T-helper 17 cell (primary cell): ENCODE results near the gene MAGI2. TPM values are rescaled to one million over a fixed set of nuclear protein-coding genes. Genes with fewer than 3 reads are reported as not detected.

Source experiments
- ATAC-seq: fragments of 150-1000 bp; cut with Tn5 transposase; 2 replicates; pipeline ENCODE4 v1.10.0; 2021; ENCODE audit warnings: mild to moderate bottlenecking, moderate library complexity
- DNase-seq, 3 donors: peaks; one replicate each; pipeline versions ENCODE4 v3.0.0 to v3.0.0-alpha.2; 2020 to 2021
- H3K9me3 ChIP-seq: one replicate; pipeline ENCODE4 v1.7.0; 2013; ENCODE audit warnings: low read length, mild to moderate bottlenecking; ENCODE audit not compliant: control insufficient read depth, poor library complexity, severe bottlenecking
- H3K27ac Mint-ChIP-seq: one replicate; pipeline ENCODE4 v1.8.0; 2022; ENCODE audit warnings: mild to moderate bottlenecking, moderate library complexity, mixed read lengths
- H3K27me3 Mint-ChIP-seq: one replicate; pipeline ENCODE4 v1.8.0; 2022; ENCODE audit warnings: mixed read lengths
- H3K36me3 Mint-ChIP-seq: one replicate; pipeline ENCODE4 v1.8.0; 2022; ENCODE audit warnings: low read depth, mixed read lengths
- H3K4me1 Mint-ChIP-seq: one replicate; pipeline ENCODE4 v1.8.0; 2022; ENCODE audit warnings: mild to moderate bottlenecking, mixed read lengths
- H3K4me3 Mint-ChIP-seq: one replicate; pipeline ENCODE4 v1.8.0; 2022; ENCODE audit warnings: mild to moderate bottlenecking, moderate library complexity, mixed read lengths
- total RNA-seq, 4 donors: library from RNA in 2 of 4; stranded (reverse) in 2 of 4; gene quantifications; one replicate each; pipeline ENCODE4 v1.2.3 and lab custom pipeline; 2022 to 2026

The MAGI2 gene
- total RNA-seq, 2 donors from 2014 or later: 0.73 TPM; not detected in 1

DNA sequence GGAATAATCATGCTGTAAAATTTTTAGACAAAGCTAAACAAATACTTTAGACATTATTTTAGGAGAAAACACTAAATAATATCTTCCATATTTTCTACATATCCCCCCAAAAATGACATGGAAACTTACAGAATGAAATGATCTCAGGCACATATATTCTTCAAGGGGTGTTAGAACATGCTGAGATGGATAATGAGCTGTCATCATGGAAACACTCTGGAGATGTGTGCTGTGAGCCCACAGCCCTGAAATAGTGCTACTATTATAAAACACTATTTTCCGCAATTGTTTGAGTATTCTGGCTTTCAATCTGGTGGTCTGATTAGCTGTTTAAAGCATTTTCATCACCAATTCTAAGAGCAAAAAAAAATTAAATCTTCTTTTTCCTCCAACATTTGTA is 1269.2 kb downstream of the MAGI2 start:
- Mint-ChIP-seq H3K27me3 (peaks cover 17% of the 10 kb centered on the region), H3K4me3 (no peak overlapping the region), H3K36me3 (no peaks in the 10 kb centered on the region), H3K4me1 (no peaks in the 10 kb centered on the region), H3K27ac (no peak overlapping the region)
- ATAC-seq (no peak), DNase-seq (no peak)
- H3K9me3 ChIP-seq: no peaks in the 10 kb centered on the region

DNA sequence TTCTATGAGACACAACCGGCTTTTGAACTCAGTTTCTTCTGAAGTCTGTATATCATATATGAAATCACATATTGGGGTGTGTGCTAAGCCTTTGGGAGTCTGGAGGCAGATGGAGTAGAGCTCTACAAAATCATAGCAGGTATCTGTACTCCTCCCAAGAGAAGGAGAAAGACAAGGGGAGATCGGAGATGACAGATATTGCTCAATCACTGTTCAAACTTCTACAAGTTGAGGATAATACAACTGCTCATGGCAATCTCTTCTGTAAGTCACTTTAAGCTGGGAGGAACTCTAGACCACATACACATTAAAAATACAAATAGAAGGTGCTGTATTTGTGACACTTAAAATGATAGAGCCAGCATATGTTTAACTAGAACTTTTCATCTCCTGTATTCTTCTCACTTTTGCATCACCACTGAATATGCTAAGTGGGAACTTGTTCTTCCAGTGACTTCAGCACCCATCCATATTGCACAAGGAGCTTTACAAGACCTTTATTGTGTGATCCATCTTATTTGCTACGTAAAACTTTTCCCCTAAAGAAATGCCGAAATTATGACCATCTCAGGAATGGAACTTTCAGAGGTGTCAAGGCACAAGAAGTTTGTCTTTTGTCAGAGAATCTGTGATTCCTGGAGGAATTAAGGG is 1273.5 kb downstream of the MAGI2 start:
- H3K27ac Mint-ChIP-seq: no peak overlapping the region
- H3K36me3 Mint-ChIP-seq: no peaks in the 10 kb centered on the region
- no peaks in the 10 kb centered on the region for H3K4me1 Mint-ChIP-seq
- H3K9me3 ChIP-seq: no peaks in the 10 kb centered on the region
- H3K27me3 Mint-ChIP-seq: peaks cover 36% of the 10 kb centered on the region
- no peak for ATAC-seq
- no peak overlapping the region for H3K4me3 Mint-ChIP-seq
- no peak for DNase-seq

DNA sequence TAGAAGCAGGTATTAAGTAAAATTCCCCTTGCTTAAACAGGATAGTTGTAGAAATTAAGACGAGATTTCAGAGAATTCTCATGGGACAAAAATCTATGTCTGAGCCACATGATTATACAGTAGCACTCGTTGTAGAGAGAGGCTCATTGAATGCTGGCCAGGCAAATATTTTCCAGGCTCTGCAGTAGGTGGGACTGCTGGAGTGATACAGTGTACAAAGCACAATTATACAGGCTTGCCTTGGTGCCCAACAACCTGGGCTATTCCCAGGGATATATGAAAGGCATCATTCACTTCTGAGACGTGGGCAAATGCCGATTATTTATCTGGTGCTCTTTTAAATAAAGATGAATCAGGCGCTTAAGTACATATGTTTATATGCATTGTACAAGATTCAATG is 1274.3 kb downstream of the MAGI2 start:
- ATAC-seq (no peak), DNase-seq (no peak)
- no peaks in the 10 kb centered on the region for H3K4me1 Mint-ChIP-seq
- H3K36me3 Mint-ChIP-seq: no peaks in the 10 kb centered on the region
- H3K27ac Mint-ChIP-seq: no peak overlapping the region
- no peaks in the 10 kb centered on the region for H3K9me3 ChIP-seq
- H3K27me3 Mint-ChIP-seq: peaks cover 41% of the 10 kb centered on the region
- no peak overlapping the region for H3K4me3 Mint-ChIP-seq

DNA sequence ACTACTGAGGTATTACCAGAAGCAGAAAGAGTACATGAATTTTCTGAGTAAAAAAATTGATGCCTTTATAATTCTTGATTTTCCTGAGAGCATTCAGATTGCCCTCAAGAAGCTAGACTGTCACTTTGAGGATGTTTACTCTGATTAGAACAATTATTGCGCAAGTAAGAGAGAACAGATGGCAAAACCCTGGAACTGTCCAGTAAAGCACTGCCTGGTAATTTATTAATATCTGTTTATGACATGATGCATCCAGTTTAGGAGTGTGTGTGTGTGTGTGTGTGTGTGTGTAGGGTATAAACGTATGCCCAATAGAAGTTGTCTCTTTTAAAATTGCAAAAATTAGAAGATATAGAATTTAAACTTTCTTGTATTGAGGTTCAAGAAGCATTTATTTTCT is 1275.1 kb downstream of the MAGI2 start:
- DNase-seq: no peak
- H3K27ac Mint-ChIP-seq: no peak overlapping the region
- H3K36me3 Mint-ChIP-seq: no peaks in the 10 kb centered on the region
- no peaks in the 10 kb centered on the region for H3K4me1 Mint-ChIP-seq
- H3K27me3 Mint-ChIP-seq: peaks cover 46% of the 10 kb centered on the region
- no peaks in the 10 kb centered on the region for H3K9me3 ChIP-seq
- no peak for ATAC-seq
- H3K4me3 Mint-ChIP-seq: no peak overlapping the region

DNA sequence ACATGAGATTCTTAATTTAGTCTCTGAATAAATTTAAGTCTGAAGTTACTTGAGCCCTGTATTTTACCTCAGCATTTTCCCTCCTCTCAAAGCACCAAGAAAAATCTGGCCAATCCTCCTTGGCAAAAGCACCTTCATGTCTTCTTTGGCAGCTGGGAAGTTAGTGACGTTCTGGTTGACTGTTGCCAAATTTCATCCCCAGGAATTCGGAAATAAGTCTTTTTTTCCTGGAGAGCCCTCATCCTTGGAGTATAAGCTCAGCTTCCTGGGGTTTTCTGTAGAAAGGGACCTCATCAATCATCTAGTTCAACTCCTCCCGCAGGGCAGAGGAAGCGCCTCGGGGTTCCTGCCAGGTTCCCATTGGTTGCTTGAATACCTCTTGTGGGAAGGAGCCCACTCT is 1277.3 kb downstream of the MAGI2 start:
- H3K36me3 Mint-ChIP-seq: no peaks in the 10 kb centered on the region
- DNase-seq (no peak), ATAC-seq (no peak)
- H3K27ac Mint-ChIP-seq: no peak overlapping the region
- peaks cover 3% of the 10 kb centered on the region for H3K4me1 Mint-ChIP-seq
- peaks cover 45% of the 10 kb centered on the region for H3K27me3 Mint-ChIP-seq
- no peaks in the 10 kb centered on the region for H3K9me3 ChIP-seq
- no peak overlapping the region for H3K4me3 Mint-ChIP-seq

DNA sequence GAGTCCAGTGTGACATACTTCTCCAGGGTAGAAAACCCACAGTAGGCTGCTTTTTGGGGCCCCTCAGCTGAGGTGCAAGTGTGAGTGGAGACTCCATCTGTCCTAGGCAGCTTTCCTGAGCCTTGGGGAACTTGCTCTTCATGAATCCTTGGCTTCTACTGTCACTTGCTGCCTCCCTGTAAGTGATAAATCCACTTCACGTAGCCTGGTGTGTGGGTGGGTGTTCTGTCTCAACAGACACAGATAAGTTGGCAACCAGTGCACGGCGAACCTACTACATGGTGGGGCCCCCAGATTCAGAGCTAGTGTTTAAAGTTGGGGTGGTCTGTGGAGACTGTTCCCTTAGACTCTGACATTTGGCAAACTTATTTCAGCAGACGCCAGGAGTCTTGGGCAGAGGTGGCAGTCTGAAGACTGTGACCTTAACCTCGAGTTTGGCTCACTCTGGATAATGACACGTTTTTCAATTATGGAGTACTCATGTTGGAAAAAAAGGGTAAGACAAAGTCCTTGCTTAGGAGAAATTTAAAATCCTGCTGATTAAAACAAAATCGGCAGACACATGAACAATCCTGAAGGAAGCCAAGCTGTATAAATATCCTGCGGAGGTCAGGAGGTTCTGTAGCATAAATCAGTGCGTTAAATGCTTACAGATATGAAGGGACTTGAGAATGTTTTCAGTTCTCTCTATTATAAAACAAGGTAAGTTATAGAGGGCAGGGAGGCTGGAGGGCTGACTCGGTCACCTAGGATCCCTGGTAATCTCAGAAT is 1278.0 kb downstream of the MAGI2 start:
- H3K4me1 Mint-ChIP-seq: peaks cover 3% of the 10 kb centered on the region
- H3K9me3 ChIP-seq: no peaks in the 10 kb centered on the region
- DNase-seq: no peak
- no peak for ATAC-seq
- no peaks in the 10 kb centered on the region for H3K36me3 Mint-ChIP-seq
- H3K27me3 Mint-ChIP-seq: peaks cover 42% of the 10 kb centered on the region
- H3K27ac Mint-ChIP-seq: no peak overlapping the region
- H3K4me3 Mint-ChIP-seq: no peak overlapping the region

DNA sequence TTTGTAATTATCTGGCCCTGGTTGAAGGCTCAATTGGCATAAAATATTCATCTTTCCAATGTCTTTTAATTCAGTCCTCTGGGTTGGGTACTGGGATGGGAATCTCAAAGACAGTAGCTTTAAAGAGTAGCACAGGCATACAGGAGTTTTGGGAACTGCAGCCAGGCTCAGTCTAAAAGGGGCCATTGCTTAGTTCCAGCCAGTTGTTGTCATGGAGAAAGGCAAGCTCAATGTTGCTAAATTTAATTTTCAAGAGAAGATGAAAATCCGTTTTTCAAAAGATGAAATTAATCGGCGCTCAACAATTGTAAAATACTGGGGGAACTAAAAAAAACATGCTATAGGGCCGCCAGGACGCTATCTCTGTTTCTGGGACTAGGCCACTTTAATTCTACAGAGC is 1279.8 kb downstream of the MAGI2 start:
- peaks cover 42% of the 10 kb centered on the region for H3K27me3 Mint-ChIP-seq
- no peak for DNase-seq
- H3K4me3 Mint-ChIP-seq: no peak overlapping the region
- H3K9me3 ChIP-seq: no peaks in the 10 kb centered on the region
- ATAC-seq: no peak
- H3K36me3 Mint-ChIP-seq: no peaks in the 10 kb centered on the region
- H3K27ac Mint-ChIP-seq: no peak overlapping the region
- peaks cover 3% of the 10 kb centered on the region for H3K4me1 Mint-ChIP-seq

DNA sequence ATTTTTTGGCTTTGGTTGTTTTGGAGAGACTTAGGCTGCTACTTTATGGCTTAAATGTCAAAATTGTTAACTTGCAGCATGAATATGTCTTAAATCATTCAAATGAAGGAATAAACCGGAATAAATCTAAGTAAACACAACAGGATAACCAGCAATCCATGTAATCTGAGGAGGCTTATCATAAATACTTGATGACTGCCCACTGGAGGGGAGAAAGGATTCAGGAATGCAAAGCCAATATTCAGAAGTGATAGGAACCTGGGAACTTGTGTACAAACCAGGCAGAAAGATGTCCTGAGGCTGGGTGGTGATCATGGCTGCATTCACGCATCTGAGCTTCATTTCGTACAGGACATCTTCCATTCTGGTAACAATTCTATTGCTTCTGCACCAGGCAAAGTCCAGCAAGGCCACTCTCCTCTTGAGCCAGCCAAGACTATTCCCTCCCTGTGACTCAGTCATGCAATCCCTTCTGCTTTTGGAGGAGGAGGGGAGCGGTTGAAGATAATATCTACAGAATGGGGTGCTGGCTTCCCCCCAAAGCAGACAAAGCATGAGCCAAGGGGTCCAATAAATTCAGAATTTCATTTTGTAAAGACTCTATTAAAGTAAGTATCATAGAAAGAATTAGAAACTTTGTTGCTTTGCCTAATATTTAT is 1280.4 kb downstream of the MAGI2 start:
- Mint-ChIP-seq H3K4me1 (peaks cover 3% of the 10 kb centered on the region), H3K27ac (no peak overlapping the region), H3K4me3 (no peak overlapping the region), H3K36me3 (no peaks in the 10 kb centered on the region), H3K27me3 (peaks cover 40% of the 10 kb centered on the region)
- DNase-seq (no peak), ATAC-seq (no peak)
- H3K9me3 ChIP-seq: no peaks in the 10 kb centered on the region

DNA sequence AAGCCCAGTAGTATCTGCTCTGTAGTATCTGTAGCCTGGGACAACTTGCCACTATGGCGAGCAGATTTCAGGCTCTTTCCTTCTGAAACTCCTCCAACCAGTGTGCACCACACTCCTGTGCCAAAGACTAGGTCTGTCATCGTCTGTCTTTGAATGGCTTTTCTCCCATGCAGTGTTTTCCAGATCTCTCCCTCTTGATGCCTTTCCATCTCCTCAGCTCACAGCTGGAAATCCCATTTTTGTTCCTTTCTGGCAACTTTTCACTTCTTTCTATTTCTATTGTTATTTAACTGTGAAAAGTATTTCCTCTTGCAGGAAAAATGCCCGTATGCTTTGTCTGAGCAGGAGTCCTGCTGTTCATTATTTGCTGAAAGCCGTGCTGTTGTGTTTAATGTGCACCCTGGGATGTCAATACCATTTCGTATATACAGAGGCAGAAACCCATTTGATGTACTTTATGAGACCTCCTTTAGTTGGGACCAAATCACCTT is 1281.2 kb downstream of the MAGI2 start:
- no peak for DNase-seq
- Mint-ChIP-seq H3K27me3 (peaks cover 33% of the 10 kb centered on the region), H3K36me3 (no peaks in the 10 kb centered on the region), H3K4me1 (peaks cover 3% of the 10 kb centered on the region), H3K4me3 (no peak overlapping the region), H3K27ac (no peak overlapping the region)
- no peak for ATAC-seq
- no peaks in the 10 kb centered on the region for H3K9me3 ChIP-seq

DNA sequence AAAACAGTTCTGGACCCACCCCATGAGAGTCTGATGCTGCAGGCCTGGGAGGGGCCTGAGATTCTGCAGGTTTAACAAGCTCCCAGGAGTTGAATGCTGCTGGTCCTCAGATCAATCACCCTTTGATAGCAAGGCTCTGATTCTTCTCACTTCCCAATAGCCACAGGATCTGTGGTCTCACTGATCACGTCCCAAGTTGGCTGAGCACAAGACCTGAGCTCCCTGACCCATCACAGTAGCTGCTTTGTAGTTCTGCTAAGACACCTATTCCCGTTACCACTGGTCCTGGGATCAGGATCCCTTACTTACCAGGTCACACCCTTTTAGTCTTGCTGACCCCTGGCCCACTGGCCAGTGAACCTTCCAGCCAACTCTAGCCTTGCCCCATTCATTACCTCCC is 1282.1 kb downstream of the MAGI2 start:
- Mint-ChIP-seq H3K36me3 (no peaks in the 10 kb centered on the region), H3K4me3 (no peak overlapping the region), H3K27ac (no peak overlapping the region), H3K27me3 (peaks cover 32% of the 10 kb centered on the region), H3K4me1 (peaks cover 3% of the 10 kb centered on the region)
- ATAC-seq (no peak), DNase-seq (no peak)
- no peaks in the 10 kb centered on the region for H3K9me3 ChIP-seq

DNA sequence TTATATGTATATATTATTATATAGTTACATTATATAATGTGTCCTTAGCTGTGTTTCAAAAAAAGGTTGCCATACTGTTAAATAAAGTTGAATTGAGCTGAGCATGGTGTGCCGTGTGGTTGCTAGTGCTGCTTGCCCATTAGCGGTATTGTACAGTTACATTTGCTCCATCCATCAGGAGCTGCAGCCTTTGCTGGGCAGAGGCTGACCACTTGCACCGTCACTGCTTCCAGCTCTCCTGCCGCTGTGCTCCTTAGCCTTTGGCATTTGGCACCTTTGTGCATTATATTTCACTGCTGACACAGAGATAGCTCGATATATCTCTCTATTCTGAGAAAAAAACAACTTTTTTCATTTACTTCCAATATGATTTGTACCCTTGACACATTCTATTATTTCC is 1282.7 kb downstream of the MAGI2 start:
- no peak for DNase-seq
- Mint-ChIP-seq H3K4me3 (no peak overlapping the region), H3K27ac (no peak overlapping the region), H3K4me1 (peaks cover 3% of the 10 kb centered on the region), H3K36me3 (no peaks in the 10 kb centered on the region), H3K27me3 (peaks cover 33% of the 10 kb centered on the region)
- H3K9me3 ChIP-seq: no peaks in the 10 kb centered on the region
- ATAC-seq: no peak

DNA sequence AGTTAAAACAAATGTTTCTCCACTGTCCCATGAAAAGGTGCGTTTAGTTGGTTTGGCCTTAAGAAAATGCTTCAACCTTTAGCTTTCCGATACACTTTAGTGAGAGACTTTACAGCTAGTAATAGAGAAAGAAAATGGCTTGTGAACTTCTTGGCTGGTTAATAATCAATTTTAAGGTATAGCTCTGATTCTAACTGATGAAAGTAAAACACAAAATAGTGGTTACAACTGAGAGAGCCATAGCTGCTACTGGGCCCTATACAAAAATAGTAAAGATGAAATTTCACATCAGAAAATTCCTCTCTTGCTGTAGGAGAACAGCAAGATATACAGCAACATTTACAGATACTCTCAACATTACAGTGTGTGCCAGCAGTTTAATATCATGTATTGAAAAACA is 1283.5 kb downstream of the MAGI2 start:
- Mint-ChIP-seq H3K27ac (no peak overlapping the region), H3K4me3 (no peak overlapping the region), H3K27me3 (peaks cover 32% of the 10 kb centered on the region), H3K4me1 (peaks cover 6% of the 10 kb centered on the region), H3K36me3 (no peaks in the 10 kb centered on the region)
- DNase-seq (no peak), ATAC-seq (no peak)
- no peaks in the 10 kb centered on the region for H3K9me3 ChIP-seq

DNA sequence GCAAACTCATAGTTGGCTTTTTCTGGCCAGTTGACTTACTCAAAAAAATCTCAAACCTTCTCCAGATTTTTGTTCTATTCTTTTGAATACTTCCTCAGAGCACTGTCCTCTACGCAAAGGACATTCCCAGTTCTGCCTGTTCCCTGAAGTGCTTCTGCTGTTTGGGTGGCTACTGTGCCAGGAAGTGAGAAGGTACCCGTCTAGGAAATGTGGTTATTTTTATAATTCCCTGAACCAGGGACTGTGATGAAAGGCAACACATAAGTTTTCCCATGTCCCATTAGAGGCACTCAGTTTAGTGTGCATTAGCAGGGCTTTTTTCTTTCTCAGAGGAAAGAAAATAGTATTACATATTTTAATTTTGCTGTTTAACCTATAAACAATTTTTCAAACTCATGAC is 1284.6 kb downstream of the MAGI2 start:
- H3K27me3 Mint-ChIP-seq: peaks cover 23% of the 10 kb centered on the region
- DNase-seq: no peak
- H3K27ac Mint-ChIP-seq: no peak overlapping the region
- no peaks in the 10 kb centered on the region for H3K36me3 Mint-ChIP-seq
- H3K4me3 Mint-ChIP-seq: no peak overlapping the region
- peaks cover 6% of the 10 kb centered on the region for H3K4me1 Mint-ChIP-seq
- ATAC-seq: no peak
- no peaks in the 10 kb centered on the region for H3K9me3 ChIP-seq
